ENCODE results near the gene MPC2. TPM values are rescaled to one million over a fixed set of nuclear protein-coding genes. Genes with fewer than 3 reads are reported as not detected.

Gene MPC2
- polyA plus RNA-seq, 3 donors, result 192 to 207 (median 194) TPM

Other genes starting within 250 kb of the MPC2 start
- gene MPZL1, start 215.1 kb downstream of the MPC2 start, polyA plus RNA-seq (ENCODE audit: insufficient read length in 3 of 3), result 100 to 1,000 TPM; 122 to 129 (median 124) TPM
- under 1 TPM; 0.31 to 0.44 (median 0.35) TPM for gene ADCY10, start 22.9 kb downstream of the MPC2 start, polyA plus RNA-seq (ENCODE audit: insufficient read length in 3 of 3)
- gene DCAF6, start 389 bp downstream of the MPC2 start, polyA plus RNA-seq (ENCODE audit: insufficient read length in 3 of 3), result 10 to 100 TPM; 73.7 to 84.4 (median 82.3) TPM
- 10 to 100 TPM; 19.8 to 20.6 (median 20.5) TPM for gene GPR161, start 199.9 kb upstream of the MPC2 start, polyA plus RNA-seq (ENCODE audit: insufficient read length in 3 of 3)
- gene TIPRL, start 241.9 kb upstream of the MPC2 start, polyA plus RNA-seq (ENCODE audit: insufficient read length in 3 of 3), result 10 to 100 TPM; 49.4 to 59.5 (median 51.0) TPM

Measured in right renal cortex interstitium (tissue), 3 donors.